ENCODE data around the gene ZFP36L2. TPM values are rescaled to one million over a fixed set of nuclear protein-coding genes. Genes with fewer than 3 reads are reported as not detected.
A peak's percentile ranks its signal among the peaks of the same experiment; 100 is the strongest.

The ZFP36L2 gene
- total and polyA plus RNA-seq, 11 donors: 28.8 to 94.4 (median 38.5) TPM

DNA sequence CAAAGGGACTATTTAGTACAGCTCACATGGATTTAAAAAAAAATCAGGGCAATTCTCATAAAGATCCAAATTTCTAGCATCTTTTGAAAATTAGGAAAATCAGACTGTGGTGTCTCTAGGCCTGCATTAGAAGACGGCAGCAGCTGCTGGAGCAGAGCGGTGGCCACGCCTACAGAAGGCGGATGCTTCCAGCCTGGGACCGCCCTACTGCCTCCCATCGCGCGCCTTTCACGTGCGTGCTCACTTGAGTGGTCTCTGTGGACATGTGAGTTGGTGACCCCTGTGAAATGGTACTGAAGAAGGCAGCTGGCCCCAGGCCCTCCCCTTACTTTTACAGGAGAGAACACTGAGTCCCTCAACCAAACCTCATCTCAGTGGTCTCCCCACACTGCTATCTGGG lies 15.2 kb upstream of the ZFP36L2 start:
- Histone ChIP-seq H3K36me3 (peaks cover 0 to 5% (median 0%) of the 10 kb centered on the region in 9 donors), H3K27ac (peak overlapping the region in 1 of 12 donors; percentile 95), H3K4me3 (no peak overlapping the region), H3K9me3 (no peaks in the 10 kb centered on the region), H3K4me1 (peaks cover 0 to 54% (median 1%) of the 10 kb centered on the region in 12 donors), H3K27me3 (no peaks in the 10 kb centered on the region)
- intact Hi-C loops (cut with DNase I): no loop called here
- 87 to 90% (median 88%) methylated on average over 10 of the region's 10 CpGs for WGBS, 4 donors
- DNase-seq (no peak), ATAC-seq (no peak)
- TF ChIP-seq POLR2A (IDR thresholded peaks at IDR 0.05): no peak
- TF ChIP-seq, protein P1, sequence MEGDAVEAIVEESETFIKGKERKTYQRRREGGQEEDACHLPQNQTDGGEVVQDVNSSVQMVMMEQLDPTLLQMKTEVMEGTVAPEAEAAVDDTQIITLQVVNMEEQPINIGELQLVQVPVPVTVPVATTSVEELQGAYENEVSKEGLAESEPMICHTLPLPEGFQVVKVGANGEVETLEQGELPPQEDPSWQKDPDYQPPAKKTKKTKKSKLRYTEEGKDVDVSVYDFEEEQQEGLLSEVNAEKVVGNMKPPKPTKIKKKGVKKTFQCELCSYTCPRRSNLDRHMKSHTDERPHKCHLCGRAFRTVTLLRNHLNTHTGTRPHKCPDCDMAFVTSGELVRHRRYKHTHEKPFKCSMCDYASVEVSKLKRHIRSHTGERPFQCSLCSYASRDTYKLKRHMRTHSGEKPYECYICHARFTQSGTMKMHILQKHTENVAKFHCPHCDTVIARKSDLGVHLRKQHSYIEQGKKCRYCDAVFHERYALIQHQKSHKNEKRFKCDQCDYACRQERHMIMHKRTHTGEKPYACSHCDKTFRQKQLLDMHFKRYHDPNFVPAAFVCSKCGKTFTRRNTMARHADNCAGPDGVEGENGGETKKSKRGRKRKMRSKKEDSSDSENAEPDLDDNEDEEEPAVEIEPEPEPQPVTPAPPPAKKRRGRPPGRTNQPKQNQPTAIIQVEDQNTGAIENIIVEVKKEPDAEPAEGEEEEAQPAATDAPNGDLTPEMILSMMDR (IDR thresholded peaks at IDR 0.05): no peak

DNA sequence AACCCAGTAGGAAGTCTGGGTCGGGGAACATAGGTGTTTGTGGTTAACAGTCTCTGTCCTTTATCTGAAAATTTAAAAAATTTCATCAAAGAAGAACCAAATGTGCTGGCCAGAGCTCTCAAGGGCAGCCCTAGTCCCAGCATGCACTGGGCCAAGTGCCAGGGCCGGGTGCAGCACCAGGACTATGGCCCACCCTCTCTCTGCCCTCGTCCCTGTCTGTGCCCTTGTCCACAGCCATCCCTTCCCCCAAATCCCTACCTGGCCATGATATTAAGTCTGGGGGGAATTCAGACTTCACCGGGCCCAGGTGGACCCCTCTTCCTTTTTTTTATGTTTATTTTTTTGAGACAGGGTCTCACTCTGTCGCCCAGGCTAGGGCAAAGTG lies 14.4 kb upstream of the ZFP36L2 start:
- DNase-seq (no peak), ATAC-seq (peak in 2 of 4 donors; percentile 21 to 44)
- Histone ChIP-seq H3K27me3 (no peaks in the 10 kb centered on the region), H3K27ac (peak overlapping the region in 6 of 12 donors; percentile 20 to 95 (median 48)), H3K36me3 (peaks cover 0 to 5% (median 0%) of the 10 kb centered on the region in 9 donors), H3K4me3 (no peak overlapping the region), H3K9me3 (no peaks in the 10 kb centered on the region), H3K4me1 (peaks cover 0 to 59% (median 1%) of the 10 kb centered on the region in 12 donors)
- TF ChIP-seq, protein P1 (IDR thresholded peaks at IDR 0.05): no peak
- no peak for TF ChIP-seq POLR2A (IDR thresholded peaks at IDR 0.05)
- intact Hi-C loops (cut with DNase I): no loop called here
- 64 to 85% (median 81%) methylated on average over 5 of the region's 5 CpGs for WGBS, 4 donors

DNA sequence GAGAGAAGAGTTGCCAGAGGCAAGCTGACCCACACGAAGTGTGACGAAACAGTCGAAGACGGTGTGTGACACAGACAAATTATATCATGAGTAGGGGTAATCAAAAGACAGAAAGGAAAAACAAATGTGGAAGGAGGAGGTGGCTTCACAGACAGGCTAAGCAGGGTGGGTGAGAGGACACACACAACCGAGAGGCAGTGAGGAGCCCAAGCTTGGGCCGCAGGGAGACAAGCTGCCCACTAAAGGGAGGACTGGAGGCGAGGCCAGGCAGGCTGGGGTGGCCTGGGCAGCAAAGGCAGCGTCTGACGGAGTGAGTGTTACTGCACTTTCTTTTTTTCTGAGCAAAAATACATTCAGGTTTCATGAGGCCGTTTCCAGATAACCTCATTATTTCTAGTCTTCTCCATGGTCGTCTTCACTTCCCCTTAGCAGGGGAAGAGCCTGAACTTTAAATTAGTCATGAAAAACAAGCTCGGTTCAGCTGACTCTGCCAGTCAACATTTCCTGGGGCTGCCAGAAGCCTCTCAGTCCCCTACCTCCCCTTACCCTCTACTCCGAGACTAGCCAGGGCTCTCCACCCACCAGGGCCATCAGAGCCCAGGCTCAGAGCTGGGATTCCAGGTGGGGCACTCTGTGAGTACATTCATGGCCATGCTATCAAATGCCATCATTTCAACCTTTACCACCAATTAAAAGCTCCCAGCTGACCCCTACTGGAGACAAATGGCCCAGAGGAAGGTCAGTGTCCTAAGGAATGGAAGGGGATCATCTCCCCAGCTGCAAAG lies 13.8 kb upstream of the ZFP36L2 start:
- peak overlapping the region in 7 of 12 donors; percentile 27 to 95 (median 54) for H3K27ac ChIP-seq
- TF ChIP-seq, protein P1 (IDR thresholded peaks at IDR 0.05): peak in 3 of 12 donors; percentile 5 to 23 (median 6)
- no peak for TF ChIP-seq POLR2A (IDR thresholded peaks at IDR 0.05)
- DNase-seq (no peak), ATAC-seq (peak; percentile 7 to 58 (median 28))
- H3K9me3 ChIP-seq: no peaks in the 10 kb centered on the region
- WGBS, 4 donors: 89 to 92% (median 90%) methylated on average over 13 of the region's 13 CpGs
- no peaks in the 10 kb centered on the region for H3K27me3 ChIP-seq
- no peak overlapping the region for H3K4me3 ChIP-seq
- H3K4me1 ChIP-seq: peaks cover 0 to 62% (median 1%) of the 10 kb centered on the region in 12 donors
- intact Hi-C loops (cut with DNase I): loop anchor here in 1 of 10 donors (10.0 kb wide), 2 partner anchors 305 to 385 kb away; no protein-coding TSS in a partner anchor
- peaks cover 0 to 5% (median 0%) of the 10 kb centered on the region in 9 donors for H3K36me3 ChIP-seq

DNA sequence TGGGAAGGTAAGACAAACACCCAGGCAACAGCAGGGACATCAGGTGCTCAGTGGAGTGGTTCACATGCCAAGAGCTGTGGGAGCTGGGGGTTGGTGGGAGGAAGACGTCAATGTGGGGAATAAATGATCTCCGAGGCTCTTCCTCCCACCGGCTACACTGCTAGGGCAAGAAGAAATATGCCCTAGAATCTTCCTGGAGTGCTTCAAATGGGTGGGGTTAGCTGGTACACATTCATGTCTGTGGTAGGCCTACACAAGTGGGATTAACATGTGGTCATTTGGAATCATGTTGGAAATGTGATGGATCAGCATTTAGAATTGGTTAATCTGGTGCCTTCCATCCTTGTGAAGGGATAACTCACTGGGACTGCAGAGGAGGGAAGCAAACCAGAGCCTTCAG lies 12.4 kb upstream of the ZFP36L2 start:
- no peak overlapping the region for H3K4me3 ChIP-seq
- H3K27me3 ChIP-seq: no peaks in the 10 kb centered on the region
- peak overlapping the region in 2 of 12 donors; percentile 56 to 95 for H3K27ac ChIP-seq
- no peaks in the 10 kb centered on the region for H3K36me3 ChIP-seq
- ATAC-seq: no peak
- peaks cover 0 to 64% (median 1%) of the 10 kb centered on the region in 12 donors for H3K4me1 ChIP-seq
- 89 to 96% (median 94%) methylated on average over 3 of the region's 3 CpGs for WGBS, 4 donors
- no peak for DNase-seq
- intact Hi-C loops (cut with DNase I): loop anchor here in 1 of 10 donors (10.0 kb wide), 2 partner anchors 306 to 384 kb away; no protein-coding TSS in a partner anchor
- no peak for TF ChIP-seq POLR2A (IDR thresholded peaks at IDR 0.05)
- TF ChIP-seq, protein P1 (IDR thresholded peaks at IDR 0.05): no peak
- H3K9me3 ChIP-seq: no peaks in the 10 kb centered on the region

Measured in heart left ventricle (tissue), 16 donors.